GM12878 (cell line): ENCODE data around the gene FBXL15.

Experiments
- CTCF ChIP-seq, 3 experiments: IDR thresholded peaks in 2 of 3; conservative IDR thresholded peaks in 1 of 3; 2 replicates each; pipeline ENCODE4 v1.5.1; 2011; ENCODE audit warnings: low read depth in 3 of 3, low read length in 3 of 3, mild to moderate bottlenecking in 3 of 3, control low read depth in 2 of 3, moderate library complexity in 2 of 3, inconsistent platforms in 1 of 3, mixed read lengths in 1 of 3; ENCODE audit not compliant: control insufficient read depth in 2 of 3, insufficient read depth in 1 of 3; ENCODE audit errors: extremely low read depth in 1 of 3
- JUND ChIP-seq: IDR thresholded peaks from 2 replicates; pipeline ENCODE4 v1.6.1; 2012; ENCODE audit warnings: low read depth, mild to moderate bottlenecking, low read length, improper control_type of control experiment, moderate library complexity
- MYC ChIP-seq: IDR thresholded peaks from 2 replicates; pipeline ENCODE4 v1.6.1; 2011; ENCODE audit warnings: mild to moderate bottlenecking, low read length, moderate library complexity, inconsistent platforms; ENCODE audit not compliant: insufficient read depth, insufficient replicate concordance, insufficient read length, severe bottlenecking
- POLR2A ChIP-seq: IDR thresholded peaks from 2 replicates; pipeline ENCODE4 v1.6.1; 2011; ENCODE audit warnings: low read depth, mild to moderate bottlenecking, low read length
- ZNF274 ChIP-seq: IDR thresholded peaks from one replicate; pipeline ENCODE4 v1.8.0; 2011; ENCODE audit not compliant: insufficient read length, insufficient read depth

GRCh38 chr10:102394801-102395399 is 25.7 kb upstream of the FBXL15 start:
- TF ChIP-seq CTCF (IDR thresholded peaks at IDR 0.05 in 2 of 3, conservative IDR thresholded peaks at IDR 0.05 in 1 of 3; ENCODE audit: control insufficient read depth in 2 of 3, extremely low read depth in 1 of 3, insufficient read depth in 1 of 3, low read depth in 3 of 3, low read length in 3 of 3) (no peak), JUND (no peak), MYC (peak; percentile 7), POLR2A (peak; percentile 65), ZNF274 (no peak)
